Smooth muscle cell of the umbilical artery (primary cell): ENCODE measurements around the gene SH3RF3. TPM values are rescaled to one million over a fixed set of nuclear protein-coding genes. Genes with fewer than 3 reads are reported as not detected.

ENCODE experiments used
- total RNA-seq: library from RNA; depleted of rRNA; stranded (reverse); fragments of >200 nt; gene quantifications from 2 replicates; pipeline ENCODE4 v1.2.3, GENCODE V29; 2014

The SH3RF3 gene
- total RNA-seq: 3.4 and 6.5 TPM in 2 replicates

GRCh38 chr2:109128616-109129355, at the start of gene SH3RF3:
Gene SH3RF3 (plus strand): TSS chr2:109129205.

Other genes starting within 250 kb of the SH3RF3 start
- not detected in 2 replicates for gene EDAR, start 140.0 kb upstream of the SH3RF3 start, total RNA-seq